ENCODE measurements around the gene CD27.
"Not testable (repeated sequence)": the region's sequence is repeated elsewhere in the genome, so short reads cannot be mapped to it uniquely, and the experiment has no call there.

The CD27 gene

GRCh38 chr12:6489449-6489848 lies 44.7 kb downstream of the CD27 start:
- H3K27me3 ChIP-seq (replicated peaks; ENCODE audit: insufficient read depth, low read length): no peaks in the 10 kb centered on the region
- peaks cover 6% of the 10 kb centered on the region; the same call in 1 of the 2 replicates for H3K4me1 ChIP-seq (ENCODE audit: low read length)
- no peaks in the 10 kb centered on the region for H4K20me1 ChIP-seq (ENCODE audit: insufficient read depth, low read length)
- H3K36me3 ChIP-seq (replicated peaks; ENCODE audit: insufficient read depth, low read length): no peaks in the 10 kb centered on the region; the same call in 1 of the 2 replicates
- H3K4me3 ChIP-seq (ENCODE audit: low read length): no peak overlapping the region
- H3K9me2 ChIP-seq (replicated peaks; ENCODE audit: insufficient read depth, low read length): no peaks in the 10 kb centered on the region
- H3K27ac ChIP-seq (ENCODE audit: low read length): no peak overlapping the region
- no peak for TF ChIP-seq EZH2phosphoT487 (IDR thresholded peaks at IDR 0.05; ENCODE audit: low read length)
- TF ChIP-seq CTCF (IDR thresholded peaks at IDR 0.05; ENCODE audit: low read length): no peak
- TF ChIP-seq EZH2 (optimal IDR thresholded peaks at IDR 0.05; ENCODE audit: low read depth, low read length): no peak
- H3K4me2 ChIP-seq (ENCODE audit: low read depth, low read length): no peak overlapping the region
- no peak overlapping the region for H2AFZ ChIP-seq (ENCODE audit: low read length)
- peaks cover 18% of the 10 kb centered on the region for H3K79me2 ChIP-seq (ENCODE audit: low read length)
- H3F3A ChIP-seq (ENCODE audit: insufficient read depth, low read length): peaks cover 10% of the 10 kb centered on the region
- no peaks in the 10 kb centered on the region for H3K9me3 ChIP-seq (replicated peaks; ENCODE audit: insufficient read depth, low read length)
- DNase-seq: no peak
- H3K9ac ChIP-seq (ENCODE audit: low read length): no peak overlapping the region

- not testable (repeated sequence) for H3K4me2 ChIP-seq (ENCODE audit: low read depth, low read length); H3K9ac ChIP-seq (ENCODE audit: low read length); DNase-seq; H3K9me3 ChIP-seq (replicated peaks; ENCODE audit: insufficient read depth, low read length); H3K27ac ChIP-seq (ENCODE audit: low read length); H3K36me3 ChIP-seq (replicated peaks; ENCODE audit: insufficient read depth, low read length); H3K9me2 ChIP-seq (replicated peaks; ENCODE audit: insufficient read depth, low read length); H3K4me3 ChIP-seq (ENCODE audit: low read length); H4K20me1 ChIP-seq (ENCODE audit: insufficient read depth, low read length); H2AFZ ChIP-seq (ENCODE audit: low read length); H3K27me3 ChIP-seq (replicated peaks; ENCODE audit: insufficient read depth, low read length)
- Histone ChIP-seq H3F3A (ENCODE audit: insufficient read depth, low read length) (peaks cover 10% of the 10 kb centered on the region), H3K79me2 (ENCODE audit: low read length) (peaks cover 30% of the 10 kb centered on the region), H3K4me1 (ENCODE audit: low read length) (peaks cover 15% of the 10 kb centered on the region)
Observed at GRCh38 chr12:6490673-6491072, 45.9 kb downstream of the CD27 start.

- peak within 1 kb of the TSS; percentile 86 for H3K9ac ChIP-seq (ENCODE audit: low read length)
- H3K4me3 ChIP-seq (ENCODE audit: low read length): peak within 1 kb of the TSS; percentile 85
- TF ChIP-seq CTCF (IDR thresholded peaks at IDR 0.05; ENCODE audit: low read length) (no peak), EZH2phosphoT487 (IDR thresholded peaks at IDR 0.05; ENCODE audit: low read length) (no peak), EZH2 (optimal IDR thresholded peaks at IDR 0.05; ENCODE audit: low read depth, low read length) (no peak)
- peak within 1 kb of the TSS; percentile 95 for H3K27ac ChIP-seq (ENCODE audit: low read length)
- peak within 1 kb of the TSS; percentile 83 for H2AFZ ChIP-seq (ENCODE audit: low read length)
- peaks cover 53% of the 10 kb centered on the region for H3K79me2 ChIP-seq (ENCODE audit: low read length)
- peak; percentile 97 for DNase-seq
- no peaks in the 10 kb centered on the region for H3K9me3 ChIP-seq (replicated peaks; ENCODE audit: insufficient read depth, low read length)
- peak within 1 kb of the TSS; percentile 86 for H3K4me2 ChIP-seq (ENCODE audit: low read depth, low read length)
- peaks cover 10% of the 10 kb centered on the region for H3F3A ChIP-seq (ENCODE audit: insufficient read depth, low read length)
- H3K27me3 ChIP-seq (replicated peaks; ENCODE audit: insufficient read depth, low read length): no peaks in the 10 kb centered on the region
- no peaks in the 10 kb centered on the region for H4K20me1 ChIP-seq (ENCODE audit: insufficient read depth, low read length)
- no peaks in the 10 kb centered on the region; the same call in 1 of the 2 replicates for H3K36me3 ChIP-seq (replicated peaks; ENCODE audit: insufficient read depth, low read length)
- peaks cover 16% of the 10 kb centered on the region for H3K4me1 ChIP-seq (ENCODE audit: low read length)
- no peaks in the 10 kb centered on the region for H3K9me2 ChIP-seq (replicated peaks; ENCODE audit: insufficient read depth, low read length)
Observed at GRCh38 chr12:6492838-6493496, 48.2 kb downstream of the CD27 start, which contains the start of gene MRPL51. TSS of gene MRPL51 (minus strand) at chr12:6493262. CDS start at chr12:6493136, 126 bp downstream.
